RWPE2 (cell line): ENCODE data around the gene DNAJC24.
"Not testable (repeated sequence)": the region's sequence is repeated elsewhere in the genome, so short reads cannot be mapped to it uniquely, and the experiment has no call there.

ENCODE experiments used
- ATAC-seq: fragments of 200-7000 bp; cut with Tn5 transposase; 3 replicates; pipeline ENCODE4 v1.9.1; 2021; ENCODE audit warnings: low read depth
- DNase-seq: peaks from one replicate; pipeline ENCODE4 v3.0.0-alpha.2; 2020; ENCODE audit warnings: low spot score
- H3K27ac ChIP-seq: fragments of 450-650 bp; 2 replicates; pipeline ENCODE4 v1.5.1; 2017; ENCODE audit warnings: mild to moderate bottlenecking; ENCODE audit not compliant: poor library complexity, severe bottlenecking
- H3K27me3 ChIP-seq: fragments of 250-450 bp; sonication (Bioruptor Pico); 2 replicates; pipeline ENCODE4 v1.5.1; 2021; ENCODE audit warnings: mild to moderate bottlenecking, moderate library complexity; ENCODE audit not compliant: insufficient read depth, poor library complexity, severe bottlenecking
- H3K36me3 ChIP-seq: fragments of 250-450 bp; sonication (Bioruptor Pico); 2 replicates; pipeline ENCODE4 v1.5.1; 2020; ENCODE audit warnings: low read depth, mild to moderate bottlenecking, moderate library complexity
- H3K4me1 ChIP-seq: fragments of 250-450 bp; sonication (Bioruptor Pico); 2 replicates; pipeline ENCODE4 v1.5.1; 2021; ENCODE audit warnings: mild to moderate bottlenecking, moderate library complexity; ENCODE audit not compliant: insufficient read depth, poor library complexity, severe bottlenecking
- H3K4me3 ChIP-seq: fragments of 250-450 bp; sonication (Bioruptor Pico); 2 replicates; pipeline ENCODE4 v1.5.1; 2021; ENCODE audit warnings: mild to moderate bottlenecking, moderate library complexity; ENCODE audit not compliant: severe bottlenecking
- H3K9me3 ChIP-seq: fragments of 250-450 bp; sonication (Bioruptor Pico); 2 replicates; pipeline ENCODE4 v1.5.1; 2021; ENCODE audit warnings: mild to moderate bottlenecking, moderate library complexity; ENCODE audit not compliant: severe bottlenecking
- CTCF ChIP-seq: fragments of 450-650 bp; IDR thresholded peaks from one replicate; pipeline ENCODE4 v1.5.1; 2017; ENCODE audit warnings: mild to moderate bottlenecking, moderate library complexity; ENCODE audit not compliant: poor library complexity, severe bottlenecking

Gene DNAJC24, protein sequence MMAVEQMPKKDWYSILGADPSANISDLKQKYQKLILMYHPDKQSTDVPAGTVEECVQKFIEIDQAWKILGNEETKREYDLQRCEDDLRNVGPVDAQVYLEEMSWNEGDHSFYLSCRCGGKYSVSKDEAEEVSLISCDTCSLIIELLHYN

GRCh38 chr11:31369348-31370329, at the start of gene DNAJC24, which contains the start of gene DCDC1:
DNAJC24 (plus strand) TSS chr11:31369860; CDS start chr11:31370749, 889 bp downstream.
DCDC1 (minus strand) TSS chr11:31369739; CDS start chr11:31328280, 41,459 bp downstream.
- Histone ChIP-seq H3K27ac (peak within 1 kb of the TSS; percentile 31), H3K4me3 (peak within 1 kb of the TSS; percentile 77), H3K36me3 (peaks cover 9% of the 10 kb centered on the region; the same call in 1 of the 2 replicates), H3K27me3 (peaks cover 2% of the 10 kb centered on the region), H3K4me1 (peaks cover 8% of the 10 kb centered on the region), H3K9me3 (no peaks in the 10 kb centered on the region)
- peak; percentile 84 for DNase-seq
- no peak for TF ChIP-seq CTCF
- ATAC-seq = peak; percentile 97

- ATAC-seq, H3K27me3 ChIP-seq, H3K9me3 ChIP-seq: not testable (repeated sequence)
These were observed 48.2 kb upstream of the DNAJC24 start for GRCh38 chr11:31321494-31321893.

GRCh38 chr11:31323145-31323544, 46.5 kb upstream of the DNAJC24 start:
- DNase-seq = no peak
- no peaks in the 10 kb centered on the region for H3K36me3 ChIP-seq
- H3K4me3 ChIP-seq = no peak overlapping the region
- no peak for ATAC-seq
- no peak for TF ChIP-seq CTCF
- no peak overlapping the region for H3K27ac ChIP-seq
- H3K4me1 ChIP-seq = no peaks in the 10 kb centered on the region
- H3K9me3 ChIP-seq = no peaks in the 10 kb centered on the region
- H3K27me3 ChIP-seq = no peaks in the 10 kb centered on the region

More at GRCh38 chr11:31321494-31321893, 48.2 kb upstream of the DNAJC24 start:
- not testable (repeated sequence) for H3K36me3 ChIP-seq, H3K27ac ChIP-seq, DNase-seq, H3K4me3 ChIP-seq, H3K4me1 ChIP-seq

GRCh38 chr11:31325160-31325559, 44.5 kb upstream of the DNAJC24 start:
- Histone ChIP-seq H3K27ac (no peak overlapping the region), H3K36me3 (no peaks in the 10 kb centered on the region), H3K4me3 (no peak overlapping the region), H3K4me1 (no peaks in the 10 kb centered on the region), H3K27me3 (no peaks in the 10 kb centered on the region), H3K9me3 (no peaks in the 10 kb centered on the region)
- DNase-seq = no peak
- peak; percentile 58; the same call in 2 of the 3 replicates for ATAC-seq
- TF ChIP-seq CTCF = no peak

- no peak for ATAC-seq
- DNase-seq = no peak
- no peak overlapping the region for H3K27ac ChIP-seq
- no peaks in the 10 kb centered on the region for H3K27me3 ChIP-seq
- H3K36me3 ChIP-seq = no peaks in the 10 kb centered on the region
- TF ChIP-seq CTCF = no peak
- H3K4me1 ChIP-seq = no peaks in the 10 kb centered on the region
- no peaks in the 10 kb centered on the region for H3K9me3 ChIP-seq
- H3K4me3 ChIP-seq = no peak overlapping the region
These were observed 43.1 kb upstream of the DNAJC24 start for GRCh38 chr11:31326470-31327148.
